Inflammatory macrophage (primary cell): Measurements from ENCODE around the gene P4HA1.
"Not testable (repeated sequence)": the region's sequence is repeated elsewhere in the genome, so short reads cannot be mapped to it uniquely, and the experiment has no call there.

Experiments used
- DNase-seq, 2 donors: peaks; one replicate each; pipeline ENCODE4 v3.0.0-alpha.2; 2020 to 2022

P4HA1 gene

DNA sequence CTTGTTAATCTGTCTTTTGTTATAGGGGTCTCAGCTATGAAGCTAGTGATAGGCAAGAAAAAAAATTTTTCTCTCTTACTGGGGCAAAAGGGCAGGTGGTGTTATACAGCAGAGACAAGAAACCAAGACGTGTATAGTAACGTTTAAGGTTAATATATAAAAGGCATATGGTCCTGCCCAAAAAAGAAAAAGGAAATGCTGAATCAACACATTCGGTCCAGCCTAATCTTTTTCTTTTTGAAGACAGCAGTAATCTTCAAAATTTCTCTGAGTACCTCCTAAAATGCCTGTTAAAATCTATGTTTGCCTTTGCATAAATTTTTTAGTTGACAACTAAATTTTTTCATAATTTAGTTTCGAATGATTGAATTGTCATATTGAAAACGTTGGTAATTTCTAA lies 54.5 kb downstream of the P4HA1 start:
- no peak for DNase-seq

DNA sequence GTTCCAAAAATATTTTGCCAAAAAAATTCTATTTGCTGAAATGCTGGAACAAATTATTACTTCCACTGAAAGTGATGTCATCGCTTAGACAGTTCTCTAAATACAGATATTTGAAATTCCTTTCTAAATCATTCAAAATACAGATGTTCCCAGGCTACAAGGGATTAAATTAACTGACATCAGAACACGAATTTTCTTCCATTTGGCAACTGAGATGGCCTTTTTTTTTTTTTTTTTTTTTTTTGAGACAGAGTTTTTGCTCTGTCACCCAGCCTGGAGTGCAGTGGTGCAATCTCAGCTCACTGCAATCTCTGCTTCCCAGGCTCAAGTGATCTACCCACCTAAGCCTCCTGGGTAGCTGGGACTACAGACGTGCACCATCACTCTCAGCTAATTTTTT lies 57.0 kb downstream of the P4HA1 start:
- no peak for DNase-seq

DNA sequence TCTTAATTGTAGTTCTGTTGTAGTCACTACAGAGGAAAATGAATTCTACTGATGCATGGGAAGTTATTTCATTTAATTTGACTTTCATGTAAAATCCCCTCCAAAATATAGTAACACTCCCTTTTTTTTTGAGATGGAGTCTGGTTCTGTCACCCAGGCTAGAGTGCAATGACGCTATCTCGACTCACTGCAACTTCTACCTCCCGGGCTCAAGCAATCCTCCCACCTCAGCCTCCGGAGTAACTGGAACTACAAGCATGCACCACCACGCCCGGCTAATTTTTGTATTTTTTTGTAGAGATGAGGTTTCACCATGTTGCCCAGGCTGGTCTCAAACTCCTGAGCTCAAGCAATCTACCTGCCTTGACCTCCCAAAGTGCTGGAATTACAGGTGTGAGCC lies 60.4 kb downstream of the P4HA1 start:
- not testable (repeated sequence) for DNase-seq

DNA sequence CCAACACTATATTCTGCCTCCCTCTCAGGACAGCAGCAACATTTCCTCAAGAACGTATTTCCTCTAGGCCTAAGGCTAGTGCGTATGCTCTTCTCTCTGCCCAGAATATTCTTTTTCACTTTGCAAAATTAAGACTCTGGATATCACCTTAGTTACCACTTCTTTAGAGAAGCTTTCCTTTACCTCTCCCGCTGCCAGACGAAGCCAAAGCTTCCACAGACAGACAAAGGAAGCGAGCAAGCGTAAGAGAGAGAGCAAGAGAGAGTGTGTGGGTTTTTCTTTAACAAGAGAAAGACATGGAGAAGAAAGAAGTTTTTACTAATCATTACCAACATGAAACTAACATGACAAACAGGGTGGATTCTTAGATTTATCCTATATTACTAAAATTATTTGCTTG lies 64.1 kb downstream of the P4HA1 start:
- no peak for DNase-seq

DNA sequence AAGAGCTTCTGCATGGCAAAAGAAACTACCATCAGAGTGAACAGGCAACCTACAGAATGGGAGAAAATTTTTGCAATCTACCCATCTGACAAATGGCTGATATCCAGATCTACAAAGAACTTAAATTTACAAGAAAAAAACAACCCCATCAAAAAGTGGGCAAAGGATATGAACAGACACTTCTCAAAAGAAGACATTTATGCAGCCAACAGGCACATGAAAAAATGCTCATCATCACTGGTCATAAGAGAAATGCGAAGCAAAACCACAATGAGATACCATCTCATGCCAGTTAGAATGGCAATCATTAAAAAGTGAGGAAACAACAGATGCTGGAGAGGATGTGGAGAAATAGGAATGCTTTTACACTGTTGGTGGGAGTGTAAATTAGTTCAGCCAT lies 70.0 kb downstream of the P4HA1 start:
- DNase-seq, result not testable (repeated sequence)

DNA sequence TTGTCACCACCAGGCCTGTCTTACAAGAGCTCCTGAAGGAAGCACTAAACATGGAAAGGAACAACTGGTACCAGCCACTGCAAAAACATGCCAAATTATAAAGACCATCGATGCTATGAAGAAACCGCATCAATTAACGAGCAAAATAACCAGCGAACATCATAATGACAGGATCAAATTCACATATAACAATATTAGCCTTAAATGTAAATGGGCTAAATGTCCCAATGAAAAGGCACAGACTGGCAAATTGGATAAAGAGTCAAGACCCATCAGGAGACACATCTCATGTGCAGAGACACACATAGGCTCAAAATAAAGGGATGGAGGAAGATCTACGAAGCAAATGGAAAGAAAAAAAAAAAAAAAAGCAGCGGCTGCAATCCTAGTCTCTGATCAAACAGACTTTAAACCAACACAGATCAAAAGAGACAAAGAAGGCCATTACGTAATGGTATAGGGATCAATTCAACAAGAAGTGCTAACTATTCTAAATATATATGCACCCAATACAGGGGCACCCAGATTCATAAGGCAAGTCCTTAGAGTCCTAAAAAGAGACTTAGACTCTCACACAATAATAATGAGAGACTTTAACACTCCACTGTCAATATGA lies 73.1 kb downstream of the P4HA1 start:
- not testable (repeated sequence) for DNase-seq

DNA sequence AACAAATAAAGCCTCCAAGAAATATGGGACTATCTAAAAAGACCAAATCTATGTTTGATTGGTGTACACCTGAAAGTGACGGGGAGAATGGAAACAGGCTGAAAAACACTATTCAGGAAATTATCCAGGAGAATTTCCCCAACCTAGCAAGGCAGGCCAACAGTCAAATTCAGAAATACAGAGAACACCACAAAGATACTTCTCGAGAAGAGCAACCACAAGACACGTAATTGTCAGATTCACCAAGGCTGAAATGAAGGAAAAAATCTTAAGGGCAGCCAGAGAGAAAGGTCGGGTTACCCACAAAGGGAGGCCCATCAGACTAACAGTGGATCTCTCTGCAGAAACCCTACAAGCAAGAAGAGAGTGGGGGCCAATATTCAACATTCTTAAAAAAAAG lies 73.7 kb downstream of the P4HA1 start:
- not testable (repeated sequence) for DNase-seq

DNA sequence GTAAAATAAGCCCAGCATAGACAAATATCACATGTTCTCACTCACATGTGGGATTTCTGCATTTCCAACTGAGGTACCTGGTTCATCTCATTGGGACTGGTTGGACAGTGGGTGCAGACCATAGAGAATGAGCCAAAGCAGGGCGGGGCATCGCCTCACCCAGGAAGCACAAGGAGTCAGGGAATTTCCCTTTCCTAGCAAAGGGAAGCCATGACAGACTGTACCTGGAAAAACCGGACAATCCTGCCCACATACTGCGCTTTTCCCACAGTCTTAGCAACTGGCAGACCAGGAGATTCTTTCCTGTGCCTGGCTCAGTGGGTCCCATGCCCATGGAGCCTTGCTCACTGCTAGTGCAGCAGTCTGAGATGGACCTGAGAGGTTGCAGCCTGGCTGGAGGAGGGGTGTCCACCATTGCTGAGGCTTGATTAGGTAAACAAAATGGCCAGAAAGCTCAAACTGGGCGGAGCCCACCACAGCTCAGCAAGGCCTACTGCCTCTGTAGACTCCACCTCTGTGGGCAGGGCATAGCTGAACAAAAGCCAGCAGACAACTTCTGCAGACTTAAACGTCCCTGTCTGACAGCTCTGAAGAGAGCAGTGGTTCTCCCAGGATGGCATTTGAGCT lies 75.0 kb downstream of the P4HA1 start:
- DNase-seq, result not testable (repeated sequence)

DNA sequence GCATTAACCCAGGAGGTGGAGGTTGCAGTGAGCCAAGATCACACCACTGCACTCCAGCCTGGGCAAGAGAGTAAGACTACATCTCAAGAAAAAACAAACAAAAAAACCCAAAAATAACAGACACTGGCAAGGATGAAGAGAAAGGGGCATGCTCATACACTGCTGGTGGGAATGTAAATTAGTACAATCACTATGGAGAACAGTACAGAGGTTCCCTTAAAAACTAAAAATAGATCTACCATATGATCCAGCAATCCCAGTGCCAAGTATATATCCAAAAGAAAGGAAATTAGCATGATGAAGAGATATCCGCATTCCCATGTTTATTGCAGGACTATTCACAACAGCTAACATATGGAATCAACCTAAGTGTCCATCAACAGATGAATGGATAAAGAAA lies 75.6 kb downstream of the P4HA1 start:
- no peak for DNase-seq

DNA sequence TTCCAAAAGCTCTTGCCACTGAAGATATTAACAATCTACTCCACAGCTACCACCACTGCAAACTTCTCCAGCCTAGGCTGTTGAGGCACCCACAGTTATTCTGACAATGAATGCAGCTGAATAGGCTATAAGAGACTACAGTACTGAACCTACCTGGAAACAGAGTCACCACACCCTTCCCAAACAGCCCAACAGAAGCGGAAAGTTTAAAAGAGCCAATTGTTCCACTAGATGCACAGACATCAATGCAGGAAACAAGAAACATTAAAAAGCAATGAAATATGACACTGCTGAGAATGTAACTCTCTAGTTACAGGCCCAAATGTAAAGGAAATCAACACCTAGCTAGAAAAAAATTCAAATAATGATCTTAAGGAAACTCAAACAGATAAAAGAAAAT lies 77.6 kb downstream of the P4HA1 start:
- DNase-seq, result no peak

DNA sequence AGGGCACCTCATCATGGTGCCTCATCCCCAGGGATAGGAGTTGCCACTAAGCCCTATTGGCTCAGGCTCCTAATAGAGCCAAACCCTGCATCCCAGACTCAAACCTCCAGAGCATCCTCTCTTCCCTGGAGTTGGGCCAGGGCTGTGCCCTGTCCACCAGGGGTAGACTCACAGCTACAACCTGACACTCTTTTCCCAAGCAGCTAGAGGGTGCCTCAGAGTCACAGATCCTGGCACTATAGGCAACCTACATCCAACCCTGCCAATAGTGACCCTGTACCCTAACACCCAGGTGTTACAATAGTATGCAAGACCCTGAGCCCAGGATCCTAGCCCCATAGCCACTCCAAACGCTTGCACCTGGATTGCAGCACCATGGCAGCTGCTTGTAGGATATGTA lies 78.0 kb downstream of the P4HA1 start:
- DNase-seq, result no peak

DNA sequence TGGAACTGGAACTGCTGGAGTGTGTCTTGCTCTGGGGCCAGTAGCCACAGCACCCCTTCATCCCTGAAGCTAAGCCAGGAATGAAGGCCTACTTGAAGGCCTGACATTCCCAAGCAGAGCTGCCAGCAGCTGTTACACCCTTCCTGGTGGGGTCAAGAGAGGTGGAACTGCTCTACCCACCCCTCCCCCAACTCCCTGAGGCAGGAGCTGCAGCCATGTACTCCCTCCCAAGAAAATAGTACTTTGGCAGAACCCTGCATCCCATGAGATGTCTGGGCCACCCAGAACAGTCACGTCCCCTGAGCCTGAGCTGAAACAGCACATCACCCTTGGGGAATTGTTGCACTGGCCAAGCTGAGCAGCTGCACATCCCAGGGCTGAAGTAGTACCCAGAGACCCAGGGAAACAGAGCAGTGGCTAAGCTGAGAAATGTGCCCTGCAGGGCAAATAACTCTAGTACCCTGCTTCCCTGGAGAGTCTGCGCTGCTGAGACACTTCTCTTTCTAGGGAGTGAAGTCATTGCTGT lies 78.6 kb downstream of the P4HA1 start:
- no peak for DNase-seq

DNA sequence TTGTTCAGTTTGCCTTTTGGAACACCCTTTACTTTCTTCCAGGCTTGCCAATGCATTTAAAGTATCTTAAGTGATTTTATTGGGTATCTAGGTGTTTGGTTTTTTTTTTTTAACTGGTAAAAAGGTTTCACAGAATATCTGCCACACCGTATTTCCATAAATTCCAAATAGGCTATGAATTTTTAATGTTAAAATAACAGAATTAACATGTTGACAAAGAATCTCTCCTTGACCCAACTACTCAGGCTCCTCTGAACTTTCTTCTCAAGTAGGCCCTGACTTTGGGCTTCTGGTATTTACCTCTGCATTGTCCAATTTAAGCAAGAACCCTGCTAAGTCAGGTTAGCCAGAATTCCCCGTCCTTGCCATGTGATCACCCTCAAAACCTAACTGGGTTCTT lies 80.9 kb downstream of the P4HA1 start:
- DNase-seq, result no peak

DNA sequence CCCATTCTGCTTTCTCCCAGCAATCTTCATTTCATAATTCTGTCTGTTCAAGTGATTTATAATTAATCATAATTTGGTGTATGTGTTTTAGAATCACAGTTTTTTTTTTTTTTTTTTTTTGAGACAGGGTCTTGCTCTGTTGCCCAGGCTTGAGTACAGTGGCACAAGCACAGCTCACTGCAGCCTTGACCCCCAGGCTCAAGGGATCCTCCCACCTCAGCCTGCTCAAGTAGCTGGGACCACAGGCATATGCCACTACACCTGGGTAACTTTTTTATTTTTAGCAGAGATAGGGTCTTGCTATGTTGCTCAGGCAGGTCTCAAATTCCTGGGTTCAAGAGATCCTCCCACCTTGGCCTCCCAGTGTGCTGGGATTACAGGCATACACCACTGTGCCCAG lies 92.8 kb downstream of the P4HA1 start:
- no peak for DNase-seq

DNA sequence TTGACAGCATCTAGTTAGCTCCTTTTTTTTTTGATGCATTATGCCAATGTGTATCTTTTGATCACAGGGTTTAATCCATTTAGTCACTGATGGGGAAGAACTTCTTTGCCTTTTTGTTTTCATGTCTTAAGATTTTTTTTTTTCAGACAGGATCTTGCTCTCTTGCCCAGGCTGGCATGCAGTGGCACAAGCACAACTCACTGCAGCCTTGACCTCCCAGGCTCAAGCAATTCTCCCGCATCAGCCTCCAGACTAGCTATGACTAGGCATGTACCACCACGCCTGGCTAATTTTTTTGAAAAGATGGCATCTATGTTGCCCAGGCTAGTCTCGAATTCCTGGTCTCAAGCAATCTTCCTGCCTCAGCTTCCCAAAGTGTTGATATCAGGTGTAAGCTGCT lies 95.7 kb downstream of the P4HA1 start:
- no peak for DNase-seq

DNA sequence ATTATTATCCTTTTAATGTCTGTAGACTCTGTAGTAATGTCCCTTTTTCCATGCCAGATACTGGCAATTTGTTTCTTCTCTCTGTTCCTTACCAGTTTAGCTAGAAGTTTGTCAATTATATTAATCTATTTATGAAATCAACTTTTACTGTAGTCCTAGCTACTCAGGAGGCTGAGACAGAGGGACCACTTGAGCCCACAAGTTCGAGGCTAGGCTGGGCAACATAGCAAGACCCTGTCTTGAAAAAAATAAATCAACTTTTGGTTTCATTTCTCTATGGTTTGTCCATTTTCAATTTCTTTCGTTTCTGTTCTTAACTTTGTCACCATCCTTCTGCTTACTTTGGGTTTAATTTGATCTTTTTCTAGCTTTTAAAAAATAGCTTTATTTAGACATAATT lies 99.6 kb downstream of the P4HA1 start:
- no peak for DNase-seq

DNA sequence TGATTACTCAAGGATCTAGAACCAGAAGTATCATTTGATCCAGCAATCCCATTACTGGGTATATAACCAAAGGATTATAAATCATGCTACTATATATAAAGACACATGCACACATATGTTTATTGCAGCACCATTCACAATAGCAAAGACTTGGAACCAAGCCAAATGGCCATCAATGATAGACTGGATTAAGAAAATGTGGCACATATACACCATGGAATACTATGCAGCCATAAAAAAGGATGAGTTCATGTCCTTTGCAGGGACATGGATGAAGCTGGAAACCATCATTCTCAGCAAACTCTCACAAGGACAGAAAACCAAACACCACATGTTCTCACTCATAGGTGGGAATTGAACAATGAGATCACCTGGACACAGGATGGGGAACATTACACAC lies 101.2 kb downstream of the P4HA1 start:
- DNase-seq, result not testable (repeated sequence)

DNA sequence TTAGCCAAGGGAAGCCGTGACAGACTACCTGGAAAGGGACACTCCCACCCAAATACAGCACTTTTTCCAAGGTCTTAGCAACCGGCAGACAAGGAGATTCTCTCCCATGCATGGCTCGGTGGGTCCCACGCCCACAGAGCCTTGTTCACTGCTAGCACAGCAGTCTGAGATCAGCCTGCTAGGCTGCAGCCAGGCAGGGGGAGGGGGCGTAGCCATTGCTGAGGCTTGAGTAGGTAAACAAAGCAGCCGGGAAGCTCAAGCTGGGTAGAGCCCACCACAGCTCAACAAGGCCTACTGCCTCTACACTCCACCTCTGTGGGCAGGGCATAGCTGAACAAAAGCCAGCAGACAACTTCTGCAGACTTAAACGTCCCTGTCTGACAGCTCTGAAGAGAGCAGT lies 106.9 kb downstream of the P4HA1 start:
- not testable (repeated sequence) for DNase-seq

DNA sequence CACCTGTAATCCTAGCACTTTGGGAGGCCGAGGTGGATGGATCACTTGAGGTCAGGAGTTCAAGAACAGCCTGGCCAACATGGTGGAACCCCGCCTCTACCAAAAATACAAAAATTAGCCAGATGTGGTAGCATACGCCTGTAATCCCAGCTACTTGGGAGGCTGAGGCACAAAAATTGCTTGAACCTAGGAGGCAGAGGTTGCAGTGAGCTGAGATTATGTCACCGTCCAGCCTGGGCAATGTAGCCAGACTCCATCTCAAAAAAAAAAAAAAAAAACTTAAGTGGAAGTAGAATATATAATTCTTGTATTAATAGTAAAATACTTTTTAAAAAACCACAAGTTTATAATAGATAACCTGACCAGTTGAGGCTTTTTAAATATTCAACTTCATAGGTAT lies 112.0 kb downstream of the P4HA1 start:
- not testable (repeated sequence) for DNase-seq

DNA sequence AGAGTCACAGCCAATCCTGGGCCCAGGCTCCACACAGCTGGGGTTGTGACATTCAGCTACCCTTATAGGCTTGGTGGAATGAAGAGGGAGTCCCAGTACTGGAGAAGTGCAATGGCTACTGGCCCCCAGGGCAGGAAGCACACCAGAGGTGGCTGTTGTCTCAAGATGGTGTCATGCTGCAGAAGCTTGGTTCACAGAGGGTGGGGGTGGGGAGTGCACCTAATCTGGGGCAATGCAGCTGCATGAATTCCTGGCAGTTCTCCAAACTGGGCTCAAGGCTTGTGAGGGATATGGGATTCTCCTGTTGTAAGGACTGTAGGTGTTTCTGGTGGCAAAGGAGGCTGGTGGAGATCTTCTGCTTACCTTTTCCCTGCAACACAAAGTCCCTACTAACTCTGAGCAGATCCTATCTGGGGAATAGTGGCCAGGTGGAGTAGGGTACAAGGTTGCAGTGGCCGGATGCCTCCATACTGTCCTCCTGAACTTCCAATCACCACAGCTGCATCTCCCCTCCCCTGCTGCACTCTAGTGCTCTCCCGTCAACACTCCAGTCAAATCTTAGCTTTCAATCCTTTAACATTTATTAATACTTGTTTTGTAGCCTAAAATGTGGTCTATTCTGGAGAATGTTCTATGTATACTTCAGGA lies 114.7 kb downstream of the P4HA1 start:
- DNase-seq, result no peak

DNA sequence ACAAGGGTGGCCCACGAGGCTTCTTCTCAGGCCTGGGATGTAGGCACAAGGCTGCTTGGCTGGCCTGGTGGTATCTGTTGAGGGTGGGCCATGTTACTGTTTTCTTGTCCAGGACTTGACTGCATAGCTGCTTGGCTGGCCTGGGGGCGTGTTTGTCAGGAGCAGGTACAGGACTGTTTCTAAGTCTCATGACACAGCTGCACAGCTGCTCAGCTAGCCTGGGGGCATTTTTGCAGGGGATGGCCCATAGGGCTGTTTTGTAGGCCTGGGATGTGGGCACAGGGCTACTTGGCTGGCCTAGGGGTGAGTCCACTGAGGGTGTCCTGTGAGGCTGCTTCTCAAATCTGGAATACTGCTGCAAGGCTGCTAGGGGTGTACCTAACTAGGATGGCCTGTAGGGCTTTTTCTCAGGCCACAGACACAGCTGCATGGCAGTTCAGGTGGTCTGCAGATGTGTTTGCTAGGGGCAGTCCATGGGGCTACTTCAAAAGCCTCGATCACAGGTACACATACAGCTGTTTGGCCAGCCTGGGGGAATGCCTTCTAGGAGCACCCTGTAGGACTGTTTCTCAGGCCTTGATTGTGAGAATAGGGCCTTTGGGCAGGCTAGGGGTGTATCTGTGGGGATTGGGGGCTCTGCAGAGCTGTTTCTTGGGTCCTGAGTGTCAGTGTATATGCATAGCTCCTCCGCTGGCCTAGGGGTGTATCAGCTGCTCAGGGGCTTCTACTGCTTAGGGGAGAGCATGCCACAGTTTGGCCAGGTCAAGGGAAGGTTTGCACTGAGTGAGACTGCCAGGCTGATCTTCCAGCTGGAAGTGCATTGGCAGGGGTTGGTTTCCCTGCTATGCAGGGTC lies 115.4 kb downstream of the P4HA1 start:
- DNase-seq, result no peak

DNA sequence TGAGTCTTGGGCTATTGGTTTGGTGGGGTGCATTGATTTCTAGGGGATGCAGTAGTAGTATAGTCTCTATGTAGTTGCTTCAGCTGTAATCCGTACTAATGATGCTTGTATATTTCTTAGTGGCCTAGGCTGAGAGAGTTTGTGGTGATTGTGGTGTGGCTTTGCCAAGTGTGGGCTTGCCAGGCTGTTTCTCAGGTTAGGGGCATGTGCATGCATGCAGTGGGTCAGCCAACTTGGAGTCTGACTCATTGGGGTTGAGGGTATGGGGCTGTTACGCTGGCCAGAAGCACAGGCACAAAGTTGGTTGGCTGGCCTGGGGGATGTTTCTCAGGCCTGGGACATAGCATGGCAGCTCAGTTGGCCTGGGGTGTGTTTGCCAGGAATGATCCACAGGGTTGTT lies 116.3 kb downstream of the P4HA1 start:
- DNase-seq, result no peak

DNA sequence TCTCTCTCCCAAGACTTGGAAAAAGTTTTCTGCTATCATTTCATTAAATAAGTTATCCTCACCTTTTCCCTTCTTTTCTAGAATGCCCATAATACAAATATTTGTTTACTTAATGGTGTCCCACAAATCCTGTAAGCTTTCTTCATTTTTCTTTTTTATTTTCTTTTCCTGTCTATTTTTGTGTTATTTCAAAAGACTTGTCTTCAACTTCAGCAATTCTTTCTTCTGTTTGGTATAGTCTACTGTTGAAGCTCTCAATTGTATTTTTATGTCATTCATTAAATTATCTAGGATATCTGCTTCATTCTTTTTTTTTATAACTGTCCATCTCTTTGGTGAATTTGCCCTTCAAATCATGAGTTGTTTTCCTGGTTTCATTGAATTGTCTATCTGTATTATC lies 117.0 kb downstream of the P4HA1 start:
- DNase-seq, result no peak
